A549 (cell line): ENCODE data around the gene NREP. TPM values are rescaled to one million over a fixed set of nuclear protein-coding genes. Genes with fewer than 3 reads are reported as not detected.

Experiments used
- ATAC-seq, 2 experiments: fragments of 200-7000 bp in 1 of 2; fragments of >200 bp in 1 of 2; cut with Nextera tagmentation in 1 of 2; cut with Tn5 transposase in 1 of 2; 3 replicates each; pipeline versions ENCODE4 v1.8.0 to v1.9.1; 2018 to 2020; ENCODE audit warnings: mild to moderate bottlenecking in 1 of 2, moderate library complexity in 1 of 2
- CTCF ChIA-PET: fragments of 300-600 bp; sonication (Branson Sonifier 250); formaldehyde crosslinking; extraction: SDS; loops from one replicate; lab custom pipeline; 2021; ENCODE audit warnings: antibody characterized with exemption, inconsistent platforms; lab: Yijun Ruan, JAX
- POLR2A ChIA-PET: fragments of 350-600 bp; formaldehyde crosslinking; extraction: SDS; loops from one replicate; lab custom pipeline; 2021; ENCODE audit warnings: antibody characterized with exemption, inconsistent platforms; lab: Yijun Ruan, JAX
- DNase-seq, 2 experiments: peaks; one replicate each; pipeline versions ENCODE4 v3.0.0 to v3.0.0-alpha.2; 2011 to 2016; ENCODE audit warnings: low read depth in 1 of 2, low spot score in 1 of 2
- FAIRE-seq: peaks from 2 replicates; lab custom pipeline; 2011; peaks lifted over from hg19 to GRCh38; lab: Jason Lieb, UNC
- H3K27ac ChIP-seq, 2 experiments: fragments of >200 bp; sonication (Bioruptor Twin); formaldehyde crosslinking; 3 replicates each; pipeline ENCODE4 v1.5.1; 2016 to 2017
- H3K4me1 ChIP-seq: fragments of >200 bp; sonication (Bioruptor Twin); formaldehyde crosslinking; 3 replicates; pipeline ENCODE4 v1.6.1; 2016
- H3K4me2 ChIP-seq: fragments of >200 bp; sonication (Bioruptor Twin); formaldehyde crosslinking; 3 replicates; pipeline ENCODE4 v1.6.1; 2016
- H3K4me3 ChIP-seq: fragments of >200 bp; sonication (Bioruptor Twin); formaldehyde crosslinking; 3 replicates; pipeline ENCODE4 v1.5.1; 2016
- H3K9me3 ChIP-seq: fragments of >200 bp; sonication (Bioruptor Twin); formaldehyde crosslinking; 3 replicates; pipeline ENCODE4 v1.6.1; 2016
- ATOH8 ChIP-seq: fragments of 250-450 bp; sonication (Bioruptor Pico); IDR thresholded peaks from 2 replicates; pipeline ENCODE4 v1.5.0; 2020; ENCODE audit warnings: low read depth, mild to moderate bottlenecking, moderate library complexity
- EHMT2 ChIP-seq: fragments of 200-600 bp; sonication (generic); IDR thresholded peaks from 2 replicates; pipeline ENCODE4 v1.6.1; 2016; ENCODE audit warnings: antibody characterized with exemption, low read depth, mild to moderate bottlenecking, moderate library complexity
- FOSB ChIP-seq: fragments of 250-450 bp; sonication (Bioruptor Pico); IDR thresholded peaks from 2 replicates; pipeline ENCODE4 v1.5.0; 2020; ENCODE audit warnings: mild to moderate bottlenecking, moderate library complexity
- JUN ChIP-seq, 2 experiments: fragments of >200 bp; sonication (Bioruptor Twin); formaldehyde crosslinking; IDR thresholded peaks; 2 replicates in 1 of 2; 3 replicates in 1 of 2; pipeline ENCODE4 v1.6.1; 2016 to 2017
- KDM5A ChIP-seq: fragments of 200-600 bp; sonication (generic); IDR thresholded peaks from 2 replicates; pipeline ENCODE4 v1.6.1; 2016; ENCODE audit warnings: antibody characterized with exemption, mild to moderate bottlenecking
- POLR2AphosphoS2 ChIP-seq: conservative IDR thresholded peaks from 2 replicates; pipeline ENCODE4 v1.6.1; 2012; ENCODE audit warnings: low read length, improper control_type of control experiment, inconsistent platforms
- RAD21 ChIP-seq, 2 experiments: fragments of >200 bp in 1 of 2; sonication (Bioruptor Twin) in 1 of 2; formaldehyde crosslinking in 1 of 2; IDR thresholded peaks in 1 of 2; conservative IDR thresholded peaks in 1 of 2; 2 replicates in 1 of 2; 3 replicates in 1 of 2; pipeline ENCODE4 v1.6.1; 2012 to 2018; ENCODE audit warnings: inconsistent platforms in 1 of 2
- REST ChIP-seq: fragments of 200-600 bp; sonication (generic); IDR thresholded peaks from 2 replicates; pipeline ENCODE4 v1.6.1; 2016; ENCODE audit warnings: antibody characterized with exemption, mild to moderate bottlenecking, moderate library complexity
- RFX5 ChIP-seq: fragments of 450-650 bp; IDR thresholded peaks from 2 replicates; pipeline ENCODE4 v1.7.1; 2014; ENCODE audit warnings: antibody characterized with exemption, mild to moderate bottlenecking, moderate library complexity
- RNF2 ChIP-seq: fragments of 200-600 bp; sonication (generic); IDR thresholded peaks from 2 replicates; pipeline ENCODE4 v1.6.1; 2016; ENCODE audit warnings: low read depth, mild to moderate bottlenecking, antibody characterized with exemption, moderate library complexity, borderline replicate concordance
- SREBF2 ChIP-seq: fragments of 450-650 bp; IDR thresholded peaks from 2 replicates; pipeline ENCODE4 v1.6.1; 2014; ENCODE audit warnings: mild to moderate bottlenecking, moderate library complexity
- TP53 ChIP-seq: fragments of 250-450 bp; sonication (Bioruptor Pico); IDR thresholded peaks from 2 replicates; pipeline ENCODE4 v1.5.0; 2021; ENCODE audit warnings: mild to moderate bottlenecking, moderate library complexity
- USF2 ChIP-seq: fragments of 450-650 bp; IDR thresholded peaks from 2 replicates; pipeline ENCODE4 v1.6.1; 2014; ENCODE audit warnings: antibody characterized with exemption
- ZFP36 ChIP-seq: fragments of 450-650 bp; IDR thresholded peaks from 2 replicates; pipeline ENCODE4 v1.6.1; 2014; ENCODE audit warnings: borderline replicate concordance; ENCODE audit not compliant: partially characterized antibody
- ZNF302 ChIP-seq: fragments of 250-450 bp; sonication (Bioruptor Pico); IDR thresholded peaks from 2 replicates; pipeline ENCODE4 v1.9.0; 2021; ENCODE audit warnings: inconsistent platforms, mild to moderate bottlenecking, moderate library complexity
- WGBS: methylation state at CpG from one replicate; pipeline ENCODE4 v1.1.6; 2017; ENCODE audit errors: missing lambda C conversion rate; 5-methylcytosine and 5-hydroxymethylcytosine counted together
- polyA plus RNA-seq, 4 experiments: library from polyadenylated mRNA; depleted of rRNA in 3 of 4; stranded (reverse); fragments of >200 nt; fragmentation: RNase III in 1 of 4; extraction: RNeasy Plus Mini Kit Qiagen cat#74134 plus additional on column Dnase treatment in 1 of 4; gene quantifications; 2 replicates in 3 of 4; 3 replicates in 1 of 4; pipeline ENCODE4 v1.2.3, GENCODE V29; 2011 to 2017
- TF ChIP-seq, protein P1 (sequence below): fragments of 150-350 bp; IDR thresholded peaks from 2 replicates; pipeline ENCODE4 v1.6.1; 2014; ENCODE audit warnings: low read depth, mild to moderate bottlenecking, low read length

The NREP gene
- polyA plus RNA-seq, 2 of the 4 experiments (the other 2 are of a cell fraction), result 8.7 to 28.1 TPM

GRCh38 chr5:111744455-111744854, 12.5 kb downstream of the NREP start:
- H3K27ac ChIP-seq, result no peak overlapping the region
- DNase-seq, result no peak
- ATAC-seq, result no peak
- POLR2A ChIA-PET, result no interaction called here
- H3K4me1 ChIP-seq, result 0 out of 3 replicates have a peak, but pooled peaks cover 7% of the 10 kb centered on the region
- no peak overlapping the region for H3K4me2 ChIP-seq
- H3K9me3 ChIP-seq, result no peaks in the 10 kb centered on the region
- TF ChIP-seq EHMT2 (no peak), RFX5 (no peak), ATOH8 (CRISPR knock-in tag) (no peak), ZNF302 (CRISPR knock-in tag) (no peak), FOSB (CRISPR knock-in tag) (no peak), SREBF2 (no peak), RNF2 (no peak), USF2 (no peak), ZFP36 (no peak)
- FAIRE-seq, result no peak
- CTCF ChIA-PET, result no interaction called here
- WGBS, result 85% methylated on average over 2 of the region's 2 CpGs
- no peak overlapping the region for H3K4me3 ChIP-seq

- no peak for ATAC-seq
- H3K4me2 ChIP-seq, result no peak overlapping the region
- WGBS, result 70% methylated on average over 2 of the region's 2 CpGs
- no peak for FAIRE-seq
- no peak overlapping the region for H3K27ac ChIP-seq
- DNase-seq, result no peak
- H3K9me3 ChIP-seq, result no peaks in the 10 kb centered on the region
- TF ChIP-seq, protein P1, sequence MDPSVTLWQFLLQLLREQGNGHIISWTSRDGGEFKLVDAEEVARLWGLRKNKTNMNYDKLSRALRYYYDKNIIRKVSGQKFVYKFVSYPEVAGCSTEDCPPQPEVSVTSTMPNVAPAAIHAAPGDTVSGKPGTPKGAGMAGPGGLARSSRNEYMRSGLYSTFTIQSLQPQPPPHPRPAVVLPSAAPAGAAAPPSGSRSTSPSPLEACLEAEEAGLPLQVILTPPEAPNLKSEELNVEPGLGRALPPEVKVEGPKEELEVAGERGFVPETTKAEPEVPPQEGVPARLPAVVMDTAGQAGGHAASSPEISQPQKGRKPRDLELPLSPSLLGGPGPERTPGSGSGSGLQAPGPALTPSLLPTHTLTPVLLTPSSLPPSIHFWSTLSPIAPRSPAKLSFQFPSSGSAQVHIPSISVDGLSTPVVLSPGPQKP, result no peak
- TF ChIP-seq ATOH8 (CRISPR knock-in tag) (no peak), REST (no peak), JUN (IDR thresholded peaks at IDR 0.05) (no peak), POLR2AphosphoS2 (no peak), TP53 (CRISPR knock-in tag) (no peak), KDM5A (no peak), USF2 (no peak), RAD21 (conservative IDR thresholded peaks at IDR 0.05 in 1 of 2, IDR thresholded peaks at IDR 0.05 in 1 of 2) (no peak)
- ChIA-PET POLR2A (interaction anchor here (0.8 kb wide), 1 partner anchor 417 kb away, joined by 3 read pairs; no protein-coding TSS in a partner anchor), CTCF (no interaction called here)
- 0 out of 3 replicates have a peak, but pooled peaks cover 7% of the 10 kb centered on the region for H3K4me1 ChIP-seq
- no peak overlapping the region for H3K4me3 ChIP-seq
Observed at GRCh38 chr5:111743988-111744387, 13.0 kb downstream of the NREP start.
